ENCODE results near the gene BRIP1.

BRIP1 gene

GRCh38 chr17:61764846-61765245 is 98.5 kb downstream of the BRIP1 start:
- no peak for DNase-seq (ENCODE audit: low read depth)
- no peak overlapping the region for H3K4me3 ChIP-seq (ENCODE audit: low read length)
- TF ChIP-seq CTCF (conservative IDR thresholded peaks at IDR 0.05; ENCODE audit: low read length), result no peak

GRCh38 chr17:61761827-61762226 is 101.5 kb downstream of the BRIP1 start:
- DNase-seq (ENCODE audit: low read depth), result no peak
- H3K4me3 ChIP-seq (ENCODE audit: low read length), result no peak overlapping the region
- TF ChIP-seq CTCF (conservative IDR thresholded peaks at IDR 0.05; ENCODE audit: low read length), result no peak

GRCh38 chr17:61759362-61759761 is 104.0 kb downstream of the BRIP1 start:
- H3K4me3 ChIP-seq (ENCODE audit: low read length), result no peak overlapping the region
- DNase-seq (ENCODE audit: low read depth), result no peak
- no peak for TF ChIP-seq CTCF (conservative IDR thresholded peaks at IDR 0.05; ENCODE audit: low read length)

GRCh38 chr17:61758430-61758829 is 104.9 kb downstream of the BRIP1 start:
- H3K4me3 ChIP-seq (ENCODE audit: low read length), result no peak overlapping the region
- TF ChIP-seq CTCF (conservative IDR thresholded peaks at IDR 0.05; ENCODE audit: low read length), result no peak
- DNase-seq (ENCODE audit: low read depth), result no peak

- DNase-seq (ENCODE audit: low read depth), result no peak
- H3K4me3 ChIP-seq (ENCODE audit: low read length), result no peak overlapping the region
- TF ChIP-seq CTCF (conservative IDR thresholded peaks at IDR 0.05; ENCODE audit: low read length), result no peak
Measured at GRCh38 chr17:61757168-61757567, 106.2 kb downstream of the BRIP1 start.

- no peak overlapping the region for H3K4me3 ChIP-seq (ENCODE audit: low read length)
Measured at GRCh38 chr17:61756561-61756960, 106.8 kb downstream of the BRIP1 start.

GRCh38 chr17:61755668-61756067 is 107.7 kb downstream of the BRIP1 start:
- DNase-seq (ENCODE audit: low read depth), result no peak

More at GRCh38 chr17:61756561-61756960, 106.8 kb downstream of the BRIP1 start:
- peak; percentile 10; the same call in 1 of the 2 replicates for TF ChIP-seq CTCF (conservative IDR thresholded peaks at IDR 0.05; ENCODE audit: low read length)
- peak; percentile 16 for DNase-seq (ENCODE audit: low read depth)

More at GRCh38 chr17:61755668-61756067, 107.7 kb downstream of the BRIP1 start:
- H3K4me3 ChIP-seq (ENCODE audit: low read length), result no peak overlapping the region
- TF ChIP-seq CTCF (conservative IDR thresholded peaks at IDR 0.05; ENCODE audit: low read length), result no peak
